Measurements from ENCODE around the gene LTC4S. TPM values are rescaled to one million over a fixed set of nuclear protein-coding genes. Genes with fewer than 3 reads are reported as not detected.

The LTC4S gene
- polyA plus RNA-seq, 1 experiment = 0.88 TPM

- H3K36me3 ChIP-seq (ENCODE audit: control insufficient read depth, insufficient read depth, low read length) = peaks cover 16% of the 10 kb centered on the region
- ChIA-PET POLR2A (no interaction called here), CTCF (interaction anchor here (1.2 to 2.2 kb wide), 5 partner anchors 8 to 29 kb away, joined by 3 to 5 read pairs (median 4); no protein-coding TSS in a partner anchor)
- no peak overlapping the region for H3K4me3 ChIP-seq (ENCODE audit: low read depth, low read length)
- TF ChIP-seq CTCF (IDR thresholded peaks at IDR 0.05; ENCODE audit: insufficient read depth, low read depth, low read length) = no peak
- H3K27me3 ChIP-seq (ENCODE audit: control insufficient read depth, insufficient read depth, low read length) = no peaks in the 10 kb centered on the region
- DNase-seq (ENCODE audit: low read depth) = no peak
Observed at GRCh38 chr5:179766726-179767455, 26.9 kb upstream of the LTC4S start.

GRCh38 chr5:179767496-179768100 is 26.2 kb upstream of the LTC4S start:
- ChIA-PET POLR2A (no interaction called here), CTCF (interaction anchor here (1.1 to 2.2 kb wide), 5 partner anchors 7 to 28 kb away, joined by 3 to 5 read pairs (median 4); no protein-coding TSS in a partner anchor)
- Histone ChIP-seq H3K36me3 (ENCODE audit: control insufficient read depth, insufficient read depth, low read length) (peaks cover 16% of the 10 kb centered on the region), H3K27me3 (ENCODE audit: control insufficient read depth, insufficient read depth, low read length) (no peaks in the 10 kb centered on the region), H3K4me3 (ENCODE audit: low read depth, low read length) (no peak overlapping the region)
- TF ChIP-seq CTCF (IDR thresholded peaks at IDR 0.05; ENCODE audit: insufficient read depth, low read depth, low read length) = no peak
- no peak for DNase-seq (ENCODE audit: low read depth)

- TF ChIP-seq CTCF (IDR thresholded peaks at IDR 0.05; ENCODE audit: insufficient read depth, low read depth, low read length) = no peak
- POLR2A ChIA-PET = no interaction called here
- DNase-seq (ENCODE audit: low read depth) = no peak
- Histone ChIP-seq H3K4me3 (ENCODE audit: low read depth, low read length) (no peak overlapping the region), H3K36me3 (ENCODE audit: control insufficient read depth, insufficient read depth, low read length) (peaks cover 18% of the 10 kb centered on the region), H3K27me3 (ENCODE audit: control insufficient read depth, insufficient read depth, low read length) (no peaks in the 10 kb centered on the region)
- CTCF ChIA-PET = interaction anchor here (0.8 to 2.1 kb wide), 3 partner anchors 10 to 27 kb away, joined by 4 to 5 read pairs (median 4); no protein-coding TSS in a partner anchor
Observed at GRCh38 chr5:179768326-179769085, 25.3 kb upstream of the LTC4S start.

- DNase-seq (ENCODE audit: low read depth) = no peak
- ChIA-PET POLR2A (no interaction called here), CTCF (interaction anchor here (0.8 kb wide), 1 partner anchor 9 kb away, joined by 4 read pairs; no protein-coding TSS in a partner anchor)
- Histone ChIP-seq H3K4me3 (ENCODE audit: low read depth, low read length) (no peak overlapping the region), H3K27me3 (ENCODE audit: control insufficient read depth, insufficient read depth, low read length) (no peaks in the 10 kb centered on the region), H3K36me3 (ENCODE audit: control insufficient read depth, insufficient read depth, low read length) (peaks cover 24% of the 10 kb centered on the region)
- no peak for TF ChIP-seq CTCF (IDR thresholded peaks at IDR 0.05; ENCODE audit: insufficient read depth, low read depth, low read length)
Observed at GRCh38 chr5:179769271-179769670, 24.5 kb upstream of the LTC4S start.

- no peak for TF ChIP-seq CTCF (IDR thresholded peaks at IDR 0.05; ENCODE audit: insufficient read depth, low read depth, low read length)
- ChIA-PET CTCF (no interaction called here), POLR2A (no interaction called here)
- no peaks in the 10 kb centered on the region for H3K27me3 ChIP-seq (ENCODE audit: control insufficient read depth, insufficient read depth, low read length)
- H3K36me3 ChIP-seq (ENCODE audit: control insufficient read depth, insufficient read depth, low read length) = peaks cover 29% of the 10 kb centered on the region
- DNase-seq (ENCODE audit: low read depth) = no peak
- no peak overlapping the region for H3K4me3 ChIP-seq (ENCODE audit: low read depth, low read length)
Observed at GRCh38 chr5:179769796-179770195, 24.0 kb upstream of the LTC4S start.
